ENCODE results near the gene ART1.

DNA sequence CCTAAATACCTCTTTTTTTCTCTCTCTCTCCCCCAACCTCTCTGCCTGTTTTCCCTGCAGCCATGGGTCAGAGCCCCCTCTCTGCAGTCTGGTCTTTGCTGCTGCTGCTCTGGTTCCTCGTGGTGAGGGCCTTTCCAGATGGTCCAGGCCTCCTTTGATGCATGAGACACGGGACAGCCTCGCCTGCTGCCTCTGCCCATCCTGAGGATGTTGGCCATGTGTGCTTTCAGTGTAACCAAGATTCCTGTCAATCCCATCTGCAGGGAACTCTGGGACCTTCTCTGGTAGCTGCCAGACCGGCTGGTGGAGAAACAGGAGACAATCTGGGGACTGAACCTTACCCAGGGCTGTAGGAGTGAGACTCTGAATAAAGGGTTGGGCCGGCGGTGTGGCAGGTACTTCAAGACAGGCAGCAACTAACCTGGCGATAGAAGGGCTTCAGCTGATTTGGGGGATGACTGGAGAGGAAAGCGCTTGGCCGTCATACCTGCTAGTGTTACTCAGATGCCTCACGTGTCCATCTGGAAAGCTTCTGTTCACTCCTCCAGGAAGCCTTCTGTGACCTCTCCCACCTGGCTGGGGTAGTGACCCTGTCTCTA lies 19.2 kb downstream of the ART1 start:
- TF ChIP-seq, protein P1, sequence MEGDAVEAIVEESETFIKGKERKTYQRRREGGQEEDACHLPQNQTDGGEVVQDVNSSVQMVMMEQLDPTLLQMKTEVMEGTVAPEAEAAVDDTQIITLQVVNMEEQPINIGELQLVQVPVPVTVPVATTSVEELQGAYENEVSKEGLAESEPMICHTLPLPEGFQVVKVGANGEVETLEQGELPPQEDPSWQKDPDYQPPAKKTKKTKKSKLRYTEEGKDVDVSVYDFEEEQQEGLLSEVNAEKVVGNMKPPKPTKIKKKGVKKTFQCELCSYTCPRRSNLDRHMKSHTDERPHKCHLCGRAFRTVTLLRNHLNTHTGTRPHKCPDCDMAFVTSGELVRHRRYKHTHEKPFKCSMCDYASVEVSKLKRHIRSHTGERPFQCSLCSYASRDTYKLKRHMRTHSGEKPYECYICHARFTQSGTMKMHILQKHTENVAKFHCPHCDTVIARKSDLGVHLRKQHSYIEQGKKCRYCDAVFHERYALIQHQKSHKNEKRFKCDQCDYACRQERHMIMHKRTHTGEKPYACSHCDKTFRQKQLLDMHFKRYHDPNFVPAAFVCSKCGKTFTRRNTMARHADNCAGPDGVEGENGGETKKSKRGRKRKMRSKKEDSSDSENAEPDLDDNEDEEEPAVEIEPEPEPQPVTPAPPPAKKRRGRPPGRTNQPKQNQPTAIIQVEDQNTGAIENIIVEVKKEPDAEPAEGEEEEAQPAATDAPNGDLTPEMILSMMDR (optimal IDR thresholded peaks at IDR 0.05 in 1 of 3, IDR thresholded peaks at IDR 0.05 in 1 of 3, conservative IDR thresholded peaks at IDR 0.05 in 1 of 3; ENCODE audit: extremely low read depth in 1 of 3, insufficient read depth in 2 of 3, low read length in 3 of 3) = no peak
- no peak for TF ChIP-seq EZH2 (IDR thresholded peaks at IDR 0.05; ENCODE audit: low read length)
